ENCODE measurements around the gene LHFPL3. TPM values are rescaled to one million over a fixed set of nuclear protein-coding genes. Genes with fewer than 3 reads are reported as not detected.

Gene LHFPL3
- total and polyA plus RNA-seq, 2 experiments from 2014 or later: 0.24 TPM; not detected in 1

GRCh38 chr7:104914421-104914820 is 586.0 kb downstream of the LHFPL3 start:
- Mint-ChIP-seq H3K4me1 (peaks cover 2% of the 10 kb centered on the region; the same call in 2 of the 3 replicates), H3K27me3 (ENCODE audit: insufficient read depth, low read depth, poor library complexity) (peaks cover 3% of the 10 kb centered on the region), H3K27ac (no peak overlapping the region), H3K4me3 (no peak overlapping the region), H3K9me3 (no peaks in the 10 kb centered on the region), H3K36me3 (ENCODE audit: low read depth) (no peaks in the 10 kb centered on the region)
- H2AFZ ChIP-seq: peak overlapping the region; percentile 85
- no peak overlapping the region for H3K4me3 ChIP-seq
- TF ChIP-seq EZH2phosphoT487 (IDR thresholded peaks at IDR 0.05; ENCODE audit: unreplicated experiment): no peak
- no peak for TF ChIP-seq EZH2 (IDR thresholded peaks at IDR 0.05; ENCODE audit: low read depth, unreplicated experiment)
- no peak for TF ChIP-seq ETS1 (IDR thresholded peaks at IDR 0.05)
- no peak for TF ChIP-seq POLR2AphosphoS5 (IDR thresholded peaks at IDR 0.05; ENCODE audit: low read depth)
- no peak for TF ChIP-seq JUNB (IDR thresholded peaks at IDR 0.05; ENCODE audit: unreplicated experiment)
- TF ChIP-seq STAT1 (IDR thresholded peaks at IDR 0.05; ENCODE audit: unreplicated experiment): no peak
- TF ChIP-seq CREB1 (CRISPR knock-in tag; IDR thresholded peaks at IDR 0.05; ENCODE audit: low read depth): no peak
- TF ChIP-seq NANOG (IDR thresholded peaks at IDR 0.05; ENCODE audit: borderline replicate concordance): no peak
- TF ChIP-seq REST (IDR thresholded peaks at IDR 0.05; ENCODE audit: unreplicated experiment): no peak
- TF ChIP-seq ZNF114 (CRISPR knock-in tag; IDR thresholded peaks at IDR 0.05): no peak
- TF ChIP-seq ZNF462 (CRISPR knock-in tag; IDR thresholded peaks at IDR 0.05): no peak
- TF ChIP-seq CTCF (conservative IDR thresholded peaks at IDR 0.05; ENCODE audit: low read depth in 2 of 2): no peak
- TF ChIP-seq ZNF331 (CRISPR knock-in tag; IDR thresholded peaks at IDR 0.05; ENCODE audit: low read depth): no peak
- no peaks in the 10 kb centered on the region for H3K36me3 ChIP-seq (ENCODE audit: insufficient read depth)
- no peak overlapping the region for H3K27ac ChIP-seq (ENCODE audit: low read depth)
- H3F3A ChIP-seq (replicated peaks; ENCODE audit: low read depth): no peaks in the 10 kb centered on the region
- H3K79me2 ChIP-seq (replicated peaks; ENCODE audit: insufficient read depth): no peaks in the 10 kb centered on the region
- no peak overlapping the region for H3K4me2 ChIP-seq
- no peak for DNase-seq (ENCODE audit: low spot score)
- ATAC-seq: no peak
- H3K4me1 ChIP-seq (ENCODE audit: insufficient read depth): no peaks in the 10 kb centered on the region
- no peaks in the 10 kb centered on the region for H3K9me2 ChIP-seq (ENCODE audit: insufficient read depth)
- H3K27me3 ChIP-seq (ENCODE audit: insufficient read depth): no peaks in the 10 kb centered on the region
- H4K20me1 ChIP-seq (replicated peaks; ENCODE audit: insufficient read depth): no peaks in the 10 kb centered on the region
